ENCODE data around the gene GPR179.

DNA sequence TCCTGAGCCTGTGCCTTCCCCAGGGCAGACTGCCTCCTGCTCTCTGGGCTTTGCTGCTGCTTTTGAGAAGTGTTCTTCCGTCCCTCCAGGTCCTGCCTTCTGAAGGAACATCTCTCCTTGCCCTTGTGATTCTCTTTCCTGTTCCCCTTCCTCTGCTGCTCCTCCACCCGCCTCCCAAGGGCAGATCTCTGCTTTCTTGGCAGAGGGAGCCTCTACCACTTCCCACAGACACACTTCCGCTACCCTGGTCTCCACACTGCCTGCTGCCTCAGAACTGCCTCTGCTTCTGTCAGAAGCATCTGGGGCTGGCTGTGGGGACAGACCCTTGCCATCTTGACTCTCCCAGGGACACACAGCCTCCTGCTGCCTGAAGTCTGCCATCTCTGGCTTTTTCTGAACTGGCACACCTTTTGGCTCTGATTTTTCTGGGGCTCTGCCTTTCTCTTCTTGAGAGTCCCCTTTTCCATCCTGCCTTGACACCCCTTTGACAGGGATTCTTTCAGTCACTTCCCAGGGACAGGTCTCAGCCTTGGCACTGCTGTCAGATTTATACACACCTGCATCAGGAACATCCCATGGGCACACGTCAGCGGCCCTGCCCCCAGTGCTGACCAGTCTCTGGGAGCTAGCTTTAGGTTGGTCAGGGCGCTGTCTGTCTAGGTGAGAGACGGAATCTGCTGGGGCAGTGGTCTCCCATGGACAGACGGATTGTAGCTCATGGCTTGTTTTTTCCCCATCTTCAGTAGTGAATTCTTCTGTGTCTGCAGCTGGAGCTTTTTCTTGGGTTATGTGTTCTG, 16.6 kb downstream of the GPR179 start:
- TF ChIP-seq, protein P1, sequence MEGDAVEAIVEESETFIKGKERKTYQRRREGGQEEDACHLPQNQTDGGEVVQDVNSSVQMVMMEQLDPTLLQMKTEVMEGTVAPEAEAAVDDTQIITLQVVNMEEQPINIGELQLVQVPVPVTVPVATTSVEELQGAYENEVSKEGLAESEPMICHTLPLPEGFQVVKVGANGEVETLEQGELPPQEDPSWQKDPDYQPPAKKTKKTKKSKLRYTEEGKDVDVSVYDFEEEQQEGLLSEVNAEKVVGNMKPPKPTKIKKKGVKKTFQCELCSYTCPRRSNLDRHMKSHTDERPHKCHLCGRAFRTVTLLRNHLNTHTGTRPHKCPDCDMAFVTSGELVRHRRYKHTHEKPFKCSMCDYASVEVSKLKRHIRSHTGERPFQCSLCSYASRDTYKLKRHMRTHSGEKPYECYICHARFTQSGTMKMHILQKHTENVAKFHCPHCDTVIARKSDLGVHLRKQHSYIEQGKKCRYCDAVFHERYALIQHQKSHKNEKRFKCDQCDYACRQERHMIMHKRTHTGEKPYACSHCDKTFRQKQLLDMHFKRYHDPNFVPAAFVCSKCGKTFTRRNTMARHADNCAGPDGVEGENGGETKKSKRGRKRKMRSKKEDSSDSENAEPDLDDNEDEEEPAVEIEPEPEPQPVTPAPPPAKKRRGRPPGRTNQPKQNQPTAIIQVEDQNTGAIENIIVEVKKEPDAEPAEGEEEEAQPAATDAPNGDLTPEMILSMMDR (IDR thresholded peaks at IDR 0.05; ENCODE audit: low read depth, low read length, poor library complexity, severe bottlenecking) = no peak
- no peak for TF ChIP-seq EZH2phosphoT487 (IDR thresholded peaks at IDR 0.05; ENCODE audit: borderline replicate concordance, low read length)
